Activated naive CD4-positive, alpha-beta T cell treated with Interleukin-2 at 50 U/mL for 16 hours (primary cell): ENCODE results near the gene NOTCH2.
"Not testable (repeated sequence)": the region's sequence is repeated elsewhere in the genome, so short reads cannot be mapped to it uniquely, and the experiment has no call there.

Experiments used
- DNase-seq: peaks from one replicate; pipeline ENCODE4 v3.0.0-alpha.2; 2020

The NOTCH2 gene

GRCh38 chr1:120048208-120048607 lies 21.3 kb downstream of the NOTCH2 start:
- not testable (repeated sequence) for DNase-seq

- not testable (repeated sequence) for DNase-seq
These were observed 27.7 kb downstream of the NOTCH2 start for GRCh38 chr1:120041771-120042170.

- DNase-seq: not testable (repeated sequence)
These were observed 37.2 kb downstream of the NOTCH2 start for GRCh38 chr1:120032253-120032652.

GRCh38 chr1:120023791-120024190 lies 45.7 kb downstream of the NOTCH2 start:
- DNase-seq: not testable (repeated sequence)

GRCh38 chr1:120014978-120015377 lies 54.5 kb downstream of the NOTCH2 start:
- not testable (repeated sequence) for DNase-seq

GRCh38 chr1:120008320-120008719 lies 61.1 kb downstream of the NOTCH2 start:
- DNase-seq: not testable (repeated sequence)

- DNase-seq: not testable (repeated sequence)
These were observed 61.6 kb downstream of the NOTCH2 start for GRCh38 chr1:120007850-120008249.

GRCh38 chr1:120001035-120001434 lies 68.4 kb downstream of the NOTCH2 start:
- not testable (repeated sequence) for DNase-seq

- DNase-seq: not testable (repeated sequence)
These were observed 72.6 kb downstream of the NOTCH2 start for GRCh38 chr1:119996731-119997312.

GRCh38 chr1:119995975-119996374 lies 73.5 kb downstream of the NOTCH2 start:
- DNase-seq: not testable (repeated sequence)

- DNase-seq: no peak
These were observed 81.0 kb downstream of the NOTCH2 start for GRCh38 chr1:119988306-119989062.

- DNase-seq: no peak
These were observed 81.8 kb downstream of the NOTCH2 start for GRCh38 chr1:119987686-119988085.

- DNase-seq: no peak
These were observed 82.3 kb downstream of the NOTCH2 start for GRCh38 chr1:119987112-119987511.

- DNase-seq: no peak
These were observed 83.4 kb downstream of the NOTCH2 start for GRCh38 chr1:119986007-119986497.

GRCh38 chr1:119984771-119985170 lies 84.7 kb downstream of the NOTCH2 start:
- DNase-seq: no peak

GRCh38 chr1:119981986-119982815 lies 87.3 kb downstream of the NOTCH2 start:
- no peak for DNase-seq

GRCh38 chr1:119981496-119981895 lies 88.0 kb downstream of the NOTCH2 start:
- DNase-seq: no peak

- no peak for DNase-seq
These were observed 91.4 kb downstream of the NOTCH2 start for GRCh38 chr1:119978018-119978505.

- not testable (repeated sequence) for DNase-seq
These were observed 92.2 kb downstream of the NOTCH2 start for GRCh38 chr1:119977113-119977736.

GRCh38 chr1:119975582-119976254 lies 93.7 kb downstream of the NOTCH2 start:
- not testable (repeated sequence) for DNase-seq

- DNase-seq: no peak
These were observed 94.5 kb downstream of the NOTCH2 start for GRCh38 chr1:119975006-119975405.

GRCh38 chr1:119974013-119974412 lies 95.4 kb downstream of the NOTCH2 start:
- no peak for DNase-seq
